GM20000 (cell line): ENCODE results near the gene SIX2.

ENCODE experiments used
- DNase-seq: peaks from one replicate; pipeline ENCODE4 v3.0.0; 2012; ENCODE audit warnings: low spot score
- CTCF ChIP-seq: IDR thresholded peaks from 2 replicates; pipeline ENCODE4 v1.5.1; 2012; ENCODE audit warnings: mild to moderate bottlenecking, control low read depth; ENCODE audit errors: extremely low read depth, missing control alignments

Gene SIX2

GRCh38 chr2:45006041-45006941 lies 3.0 kb downstream of the SIX2 start:
- DNase-seq: no peak
- no peak for TF ChIP-seq CTCF

- no peak for DNase-seq
- no peak for TF ChIP-seq CTCF
These were observed 3.8 kb downstream of the SIX2 start for GRCh38 chr2:45005261-45006002.

- no peak for TF ChIP-seq CTCF
These were observed 4.6 kb downstream of the SIX2 start for GRCh38 chr2:45004562-45005191.

GRCh38 chr2:45003579-45004551 lies 5.4 kb downstream of the SIX2 start:
- DNase-seq: no peak
- no peak for TF ChIP-seq CTCF

More at GRCh38 chr2:45004562-45005191, 4.6 kb downstream of the SIX2 start:
- DNase-seq: no peak

- no peak for DNase-seq
- no peak for TF ChIP-seq CTCF
These were observed 6.6 kb downstream of the SIX2 start for GRCh38 chr2:45002686-45003085.

GRCh38 chr2:45001869-45002385 lies 7.3 kb downstream of the SIX2 start:
- no peak for DNase-seq
- TF ChIP-seq CTCF: no peak
